Uterus (tissue), 2 donors: Measurements from ENCODE around the gene ACADM.

Experiments used
- CTCF ChIP-seq, 4 experiments: fragments of 200-600 bp in 2 of 4; fragments of 450-650 bp in 2 of 4; sonication (generic) in 2 of 4; IDR thresholded peaks; one replicate each; pipeline ENCODE4 v1.5.1; 2016 to 2019; ENCODE audit warnings: antibody characterized with exemption in 4 of 4, mild to moderate bottlenecking in 2 of 4, moderate library complexity in 1 of 4
- POLR2A ChIP-seq, 2 donors: fragments of 450-650 bp; IDR thresholded peaks; one replicate each; pipeline ENCODE4 v1.6.1; 2016; ENCODE audit warnings: antibody characterized with exemption in 2 of 2, mild to moderate bottlenecking in 1 of 2, moderate library complexity in 1 of 2

- TF ChIP-seq CTCF (IDR thresholded peaks at IDR 0.05) (no peak), POLR2A (IDR thresholded peaks at IDR 0.05) (no peak)
Observed at GRCh38 chr1:75787524-75787923, 63.0 kb downstream of the ACADM start.
